GM23248 (cell line): ENCODE measurements around the gene CCDC78.

Experiments used
- EZH2 ChIP-seq: fragments of 200-600 bp; sonication (generic); IDR thresholded peaks from 2 replicates; pipeline ENCODE4 v1.6.1; 2018; ENCODE audit warnings: antibody characterized with exemption, mild to moderate bottlenecking; ENCODE audit not compliant: insufficient read depth, poor library complexity, severe bottlenecking
- EZH2phosphoT487 ChIP-seq: fragments of 200-600 bp; sonication (generic); IDR thresholded peaks from 2 replicates; pipeline ENCODE4 v1.6.1; 2018; ENCODE audit warnings: antibody characterized with exemption, moderate library complexity, mild to moderate bottlenecking, low read depth; ENCODE audit not compliant: insufficient read depth

DNA sequence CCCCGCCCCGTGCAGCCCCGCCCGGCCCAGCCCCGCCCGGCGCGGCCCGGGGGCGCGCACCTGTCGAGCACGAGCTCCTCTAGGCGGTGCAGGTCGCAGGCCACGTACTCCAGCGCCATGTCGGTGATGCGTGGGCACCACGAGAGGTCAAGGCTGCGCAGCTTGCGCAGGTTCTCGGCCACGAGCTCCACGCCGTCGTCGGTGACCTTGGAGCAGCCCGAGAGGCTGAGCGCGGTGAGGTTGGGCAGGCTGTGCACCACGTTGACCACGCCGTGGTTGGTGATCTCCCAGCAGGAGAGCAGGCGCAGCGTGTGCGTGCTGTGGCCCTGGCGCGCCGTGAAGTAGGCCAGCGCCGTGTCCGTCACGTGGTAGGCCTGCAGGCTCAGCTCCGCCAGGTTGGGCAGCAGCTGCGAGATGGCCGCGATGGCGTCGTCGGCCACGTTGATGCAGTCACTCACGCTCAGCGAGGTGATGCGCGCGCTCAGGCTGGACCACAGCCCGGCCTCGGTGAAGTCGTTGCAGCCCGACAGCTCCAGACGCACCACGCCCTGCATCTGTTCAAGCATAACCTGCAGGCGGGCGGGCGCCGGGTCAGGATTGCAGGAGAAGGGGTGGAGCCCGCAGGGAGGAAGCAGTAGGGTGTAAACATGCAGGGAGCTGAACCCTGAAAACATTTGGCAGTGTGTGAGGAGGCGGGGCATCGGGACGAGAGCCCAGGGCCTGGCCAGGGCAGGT lies 30.7 kb downstream of the CCDC78 start:
- no peak for TF ChIP-seq EZH2
- no peak for TF ChIP-seq EZH2phosphoT487
